COLO668 (cell line): ENCODE measurements around the gene GPR78.

Experiments
- DNase-seq: peaks from one replicate; lab custom pipeline; 2025; ENCODE audit not compliant: unreplicated experiment; lab: John Stamatoyannopoulos, UW

The GPR78 gene

GRCh38 chr4:8585721-8586212 is 5.6 kb downstream of the GPR78 start:
- no peak for DNase-seq

GRCh38 chr4:8586246-8586645 is 6.1 kb downstream of the GPR78 start:
- DNase-seq = no peak

- DNase-seq = peak; percentile 6
Observed at GRCh38 chr4:8586671-8587468, 6.7 kb downstream of the GPR78 start.

- DNase-seq = no peak
Observed at GRCh38 chr4:8587469-8588195, 7.4 kb downstream of the GPR78 start.

DNA sequence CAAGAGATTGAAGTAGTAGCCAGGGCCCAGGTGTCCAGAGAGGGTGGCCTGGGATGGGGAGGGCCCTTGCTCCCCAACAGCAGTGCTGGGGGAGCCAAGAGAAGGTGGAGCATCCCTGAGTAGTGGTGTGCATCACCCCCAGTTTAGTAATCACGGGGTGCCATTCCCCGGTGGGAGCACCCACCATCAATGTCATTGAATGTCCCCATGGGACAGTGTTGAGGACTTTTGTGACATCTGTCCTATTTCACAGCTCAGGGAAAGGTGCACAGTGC is 7.9 kb downstream of the GPR78 start:
- DNase-seq = no peak

GRCh38 chr4:8589336-8589735 is 9.1 kb downstream of the GPR78 start:
- DNase-seq = no peak

DNA sequence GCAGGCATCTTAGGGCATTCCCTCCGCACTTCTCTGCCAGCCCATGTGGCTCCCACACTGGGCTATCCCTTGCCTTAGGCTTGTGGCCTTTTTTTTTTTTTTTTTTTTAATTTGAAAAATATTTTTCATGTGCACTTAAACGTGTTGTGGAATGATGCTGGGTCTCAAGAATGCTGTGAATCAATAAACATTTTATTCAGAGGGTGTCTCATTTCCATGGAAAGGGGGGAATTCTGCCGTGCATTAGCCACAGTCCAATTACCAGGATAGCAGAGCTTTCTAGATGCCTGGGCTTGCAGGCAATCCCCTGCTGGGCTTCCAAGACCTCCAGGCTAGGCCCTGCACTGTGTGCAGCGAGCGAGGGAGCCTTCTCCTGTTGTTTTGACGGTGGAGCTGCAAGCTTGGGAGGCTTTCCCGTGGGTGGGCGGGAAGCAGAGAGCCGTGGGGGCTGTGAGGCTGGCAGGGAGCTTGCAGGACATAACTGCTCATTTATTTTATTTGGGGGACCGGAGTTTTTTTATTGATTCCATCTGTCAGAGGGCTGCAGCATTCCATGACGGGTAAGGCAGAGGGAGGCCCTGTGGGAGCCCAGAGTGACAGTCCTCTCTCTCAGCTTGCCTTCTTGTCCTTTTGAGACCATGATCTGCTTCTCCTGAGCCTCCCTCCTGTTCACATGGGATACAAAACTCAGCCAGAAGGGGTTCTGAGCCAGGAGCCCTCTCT is 9.8 kb downstream of the GPR78 start:
- no peak for DNase-seq

GRCh38 chr4:8590546-8590880 is 10.3 kb downstream of the GPR78 start:
- no peak for DNase-seq

- DNase-seq = no peak
Observed at GRCh38 chr4:8591114-8591513, 10.9 kb downstream of the GPR78 start.

DNA sequence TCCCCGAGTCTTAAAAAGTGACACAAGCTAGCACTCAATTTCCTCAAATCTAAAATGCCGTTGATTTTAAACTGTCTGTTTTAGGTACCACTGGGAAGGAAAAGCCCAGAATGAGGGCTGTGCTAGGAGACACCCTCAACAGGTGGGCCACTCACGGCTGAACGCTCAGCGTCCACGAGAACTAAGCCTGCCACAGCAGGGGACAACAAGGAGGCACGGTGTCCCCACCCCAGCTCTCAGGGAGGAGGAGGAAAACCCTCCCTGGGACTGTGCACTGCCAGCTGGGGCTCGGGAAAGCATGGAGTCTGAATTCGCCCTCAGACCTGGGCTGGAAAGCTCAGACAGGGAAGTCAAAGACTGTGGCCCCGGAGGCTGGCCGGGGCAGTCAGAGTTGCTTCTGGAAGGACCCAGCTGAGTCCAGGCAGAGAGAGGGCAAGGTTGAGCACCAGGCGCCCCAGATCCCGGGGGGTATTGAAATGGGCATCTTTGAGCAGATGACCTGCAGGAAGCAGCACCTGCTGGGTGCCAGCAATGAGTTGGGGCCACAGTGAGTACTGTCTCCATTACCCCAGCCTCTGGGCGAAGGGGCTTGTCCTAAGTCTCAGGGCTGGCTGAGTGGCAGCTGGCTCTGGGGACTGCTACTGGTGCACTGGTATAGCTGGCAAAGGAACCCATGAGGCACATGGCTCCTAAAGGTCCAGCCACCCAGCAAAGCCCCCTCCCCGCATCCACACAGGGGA is 11.6 kb downstream of the GPR78 start:
- DNase-seq = no peak

GRCh38 chr4:8592366-8593263 is 12.4 kb downstream of the GPR78 start, which contains the start of gene CPZ:
Gene CPZ, plus strand, starts transcription at chr4:8592765. Its CDS starts 69 bp downstream, at chr4:8592834.
- no peak for DNase-seq

DNA sequence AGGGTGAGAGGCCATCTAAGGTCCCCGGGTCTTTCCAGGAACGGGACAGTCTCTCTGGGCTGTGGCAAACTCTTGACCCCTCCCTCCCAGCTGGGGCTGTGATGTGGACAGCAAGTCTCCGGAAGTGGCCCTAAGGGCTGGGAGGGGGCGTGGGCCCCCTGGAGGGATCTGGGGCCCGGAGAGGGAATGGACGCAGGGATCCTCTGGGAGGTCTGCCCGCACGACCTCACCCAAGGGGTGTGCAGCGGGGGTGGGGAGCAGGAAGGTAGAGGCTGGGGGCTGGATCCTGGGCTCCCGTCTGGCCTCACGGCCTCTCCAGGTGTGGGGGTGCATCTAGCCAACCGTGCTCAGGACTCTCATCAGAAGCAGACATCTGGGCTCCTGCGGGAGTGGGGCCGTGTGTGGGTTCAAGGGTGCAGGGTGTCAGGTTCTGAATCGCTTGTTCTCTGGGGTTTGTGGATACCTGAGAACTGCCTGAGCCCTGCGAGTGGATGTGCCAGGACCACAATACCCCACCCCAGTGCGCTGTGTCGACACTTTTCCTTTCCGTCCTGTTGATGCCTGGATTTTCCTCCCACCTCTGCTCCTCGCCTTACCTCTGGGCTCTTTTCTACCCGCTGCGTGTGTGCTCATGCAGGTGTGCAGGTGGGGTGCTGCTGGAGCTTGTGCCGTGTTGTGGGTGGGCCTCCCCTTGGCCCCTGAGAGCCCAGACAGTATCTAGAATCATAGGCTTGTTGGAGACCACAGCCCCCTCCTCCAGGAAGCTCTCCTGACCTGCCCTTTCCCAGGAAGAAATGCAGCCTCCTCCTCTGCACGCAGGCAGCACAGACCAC is 13.3 kb downstream of the GPR78 start:
- no peak for DNase-seq

DNA sequence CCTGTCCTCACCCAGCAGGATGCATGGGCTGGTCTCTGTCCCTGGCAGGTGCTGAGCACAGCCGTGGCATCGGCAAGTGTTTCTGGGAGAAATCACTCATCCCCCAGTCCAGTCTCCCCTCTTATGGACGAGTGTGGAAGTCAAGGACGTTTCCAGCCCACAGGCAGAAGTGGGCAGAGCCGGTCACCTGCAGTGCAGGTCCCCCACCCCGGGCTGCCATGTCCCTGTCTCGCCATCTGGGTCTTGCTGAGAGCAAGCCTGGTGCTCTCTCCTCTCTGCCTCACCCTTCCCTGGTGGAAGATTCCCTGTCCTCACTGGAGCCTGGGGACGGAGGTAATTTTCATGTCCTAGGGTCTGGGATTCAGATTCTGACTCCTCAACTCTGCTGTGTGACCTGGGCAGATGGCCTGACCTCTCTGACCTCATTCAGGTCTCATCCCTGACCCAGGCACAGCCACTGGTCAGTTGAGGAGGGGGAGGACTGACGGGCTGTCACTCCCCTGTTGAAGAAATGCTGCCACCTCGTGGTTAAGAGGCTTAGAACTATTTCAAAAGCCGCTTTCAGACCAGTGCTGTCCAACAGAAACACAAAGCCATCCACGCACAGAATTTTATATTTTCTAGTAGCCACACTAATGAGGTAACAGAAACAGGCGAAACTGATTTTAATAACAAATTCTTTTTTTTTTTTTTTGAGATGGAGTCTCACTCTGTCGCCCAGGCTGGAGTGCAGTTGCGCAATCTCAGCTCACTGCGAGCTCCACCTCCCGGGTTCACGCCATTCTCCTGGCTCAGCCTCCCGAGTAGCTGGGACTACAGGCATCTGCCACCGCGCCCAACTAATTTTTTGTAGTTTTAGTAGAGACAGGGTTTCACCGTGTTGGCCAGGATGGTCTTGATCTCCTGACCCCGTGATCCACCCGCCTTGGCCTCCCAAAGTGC is 14.2 kb downstream of the GPR78 start:
- peak; percentile 26 for DNase-seq

- DNase-seq = peak; percentile 15
Observed at GRCh38 chr4:8595237-8596087, 15.3 kb downstream of the GPR78 start.

DNA sequence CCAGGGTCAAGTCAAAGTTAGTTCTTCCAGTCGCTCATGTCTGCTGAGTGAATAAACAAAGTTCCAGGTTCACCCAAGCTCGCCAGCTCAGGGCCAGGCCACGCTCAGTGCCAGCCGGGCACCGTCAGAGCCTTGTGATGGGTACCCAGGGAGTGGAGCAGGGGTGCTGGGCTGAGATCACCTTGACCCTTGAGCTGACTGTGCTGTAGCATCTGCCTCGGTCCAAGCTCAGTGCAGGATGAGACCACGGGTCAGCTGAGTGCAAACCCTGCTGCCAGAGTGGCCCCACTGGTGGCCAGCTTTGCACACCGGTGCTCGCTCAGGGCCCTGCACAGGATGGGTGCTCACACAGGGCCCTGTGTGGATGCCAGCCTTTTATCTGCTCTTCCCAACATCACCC is 16.7 kb downstream of the GPR78 start:
- DNase-seq = no peak

DNA sequence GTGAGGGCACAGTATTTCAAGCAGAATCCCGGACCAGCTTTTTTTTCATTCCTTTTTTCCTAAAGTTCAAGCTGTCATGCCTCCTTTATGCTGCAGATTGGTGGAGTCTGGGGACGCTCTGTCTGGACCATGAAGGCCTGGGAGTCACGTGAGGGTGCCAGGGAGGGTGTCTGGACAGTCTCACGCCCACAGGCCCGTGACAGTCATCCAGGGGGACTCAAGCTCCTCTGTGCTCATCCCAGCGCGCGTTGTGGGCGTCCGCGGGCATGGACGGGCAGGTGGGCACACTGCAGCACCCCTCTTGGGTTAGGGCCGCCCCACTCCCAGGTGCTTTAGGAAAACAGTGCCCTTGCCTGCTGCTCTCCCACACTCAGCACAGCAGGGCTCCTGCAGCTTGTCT is 17.1 kb downstream of the GPR78 start:
- DNase-seq = no peak

- no peak for DNase-seq
Observed at GRCh38 chr4:8597791-8598190, 17.6 kb downstream of the GPR78 start.
